ENCODE measurements around the gene ABCC10. TPM values are rescaled to one million over a fixed set of nuclear protein-coding genes. Genes with fewer than 3 reads are reported as not detected.
"Not testable (repeated sequence)": the region's sequence is repeated elsewhere in the genome, so short reads cannot be mapped to it uniquely, and the experiment has no call there.

The ABCC10 gene
- total and polyA plus RNA-seq, 12 donors, result 7.1 to 44.3 (median 10.9) TPM

GRCh38 chr6:43413002-43413401, 14.3 kb upstream of the ABCC10 start:
- 96 to 100% methylated on average over 2 of the region's 2 CpGs for whole genome bisulfite sequencing, 2 donors
- no peak for ATAC-seq
- peaks cover 0 to 14% (median 0%) of the 10 kb centered on the region in 7 donors for H3K27me3 ChIP-seq
- DNase-seq, result no peak
- no peak overlapping the region for H3K4me3 ChIP-seq
- no peaks in the 10 kb centered on the region for H3K9me3 ChIP-seq
- no peaks in the 10 kb centered on the region for H3K36me3 ChIP-seq
- no peaks in the 10 kb centered on the region for H3K4me1 ChIP-seq
- intact Hi-C loops (cut with DNase I), result no loop called here
- TF ChIP-seq, protein P1, sequence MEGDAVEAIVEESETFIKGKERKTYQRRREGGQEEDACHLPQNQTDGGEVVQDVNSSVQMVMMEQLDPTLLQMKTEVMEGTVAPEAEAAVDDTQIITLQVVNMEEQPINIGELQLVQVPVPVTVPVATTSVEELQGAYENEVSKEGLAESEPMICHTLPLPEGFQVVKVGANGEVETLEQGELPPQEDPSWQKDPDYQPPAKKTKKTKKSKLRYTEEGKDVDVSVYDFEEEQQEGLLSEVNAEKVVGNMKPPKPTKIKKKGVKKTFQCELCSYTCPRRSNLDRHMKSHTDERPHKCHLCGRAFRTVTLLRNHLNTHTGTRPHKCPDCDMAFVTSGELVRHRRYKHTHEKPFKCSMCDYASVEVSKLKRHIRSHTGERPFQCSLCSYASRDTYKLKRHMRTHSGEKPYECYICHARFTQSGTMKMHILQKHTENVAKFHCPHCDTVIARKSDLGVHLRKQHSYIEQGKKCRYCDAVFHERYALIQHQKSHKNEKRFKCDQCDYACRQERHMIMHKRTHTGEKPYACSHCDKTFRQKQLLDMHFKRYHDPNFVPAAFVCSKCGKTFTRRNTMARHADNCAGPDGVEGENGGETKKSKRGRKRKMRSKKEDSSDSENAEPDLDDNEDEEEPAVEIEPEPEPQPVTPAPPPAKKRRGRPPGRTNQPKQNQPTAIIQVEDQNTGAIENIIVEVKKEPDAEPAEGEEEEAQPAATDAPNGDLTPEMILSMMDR (IDR thresholded peaks at IDR 0.05), result no peak
- H3K27ac ChIP-seq, result no peak overlapping the region

DNA sequence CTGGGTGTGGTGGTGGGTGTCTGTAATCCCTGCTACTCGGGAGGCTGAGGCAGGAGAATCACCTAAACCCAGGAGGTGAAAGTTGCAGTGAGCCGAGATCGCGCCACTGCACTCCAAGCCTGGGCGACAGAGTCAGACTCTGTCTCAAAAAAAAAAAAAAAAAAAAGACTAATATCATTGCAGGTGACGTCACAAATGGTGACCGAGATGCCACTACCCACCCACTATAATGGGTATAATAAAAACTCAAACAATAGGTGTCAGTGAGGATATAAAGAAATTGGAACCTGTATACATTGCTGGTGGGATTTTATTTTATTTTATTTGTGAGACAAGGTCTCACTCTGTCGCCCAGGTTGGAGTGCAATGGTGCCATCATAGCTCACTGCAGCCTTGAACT, 12.1 kb upstream of the ABCC10 start:
- H3K4me3 ChIP-seq; ATAC-seq; intact Hi-C loops (cut with DNase I); H3K36me3 ChIP-seq; H3K9me3 ChIP-seq; H3K27me3 ChIP-seq; DNase-seq; H3K4me1 ChIP-seq; H3K27ac ChIP-seq: not testable (repeated sequence)
- 88 to 95% methylated on average over 8 of the region's 8 CpGs for WGBS, 2 donors

DNA sequence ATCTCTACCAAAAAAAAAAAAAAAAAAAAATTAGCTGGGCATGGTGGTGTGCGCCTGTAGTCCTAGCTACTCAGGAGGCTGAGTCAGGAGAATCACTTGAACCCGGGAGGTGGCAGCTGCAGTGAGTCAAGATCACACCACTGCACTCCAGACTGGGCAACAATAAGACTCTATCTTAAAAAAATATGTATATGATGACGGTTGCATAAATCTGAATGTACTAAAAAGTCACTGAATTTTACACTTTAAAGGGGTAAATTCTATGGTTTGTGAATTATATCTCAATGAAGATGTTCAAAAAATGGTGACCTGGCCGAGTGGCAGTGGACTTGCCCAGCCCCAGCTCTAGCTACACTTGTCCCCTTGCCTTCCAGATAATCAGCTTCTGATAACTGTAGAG, 10.4 kb upstream of the ABCC10 start:
- DNase-seq (no peak), ATAC-seq (no peak)
- no peaks in the 10 kb centered on the region for H3K36me3 ChIP-seq
- H3K27me3 ChIP-seq, result peaks cover 0 to 7% (median 0%) of the 10 kb centered on the region in 7 donors
- no peak overlapping the region for H3K4me3 ChIP-seq
- 75 to 78% methylated on average over 4 of the region's 4 CpGs for WGBS, 2 donors
- intact Hi-C loops (cut with DNase I), result no loop called here
- H3K9me3 ChIP-seq, result no peaks in the 10 kb centered on the region
- H3K27ac ChIP-seq, result no peak overlapping the region
- TF ChIP-seq, protein P1 (IDR thresholded peaks at IDR 0.05), result no peak
- no peaks in the 10 kb centered on the region for H3K4me1 ChIP-seq

GRCh38 chr6:43420012-43420709, 7.2 kb upstream of the ABCC10 start:
- Histone ChIP-seq H3K4me1 (no peaks in the 10 kb centered on the region), H3K9me3 (peaks cover 0 to 7% (median 0%) of the 10 kb centered on the region in 11 donors), H3K36me3 (no peaks in the 10 kb centered on the region), H3K27me3 (peaks cover 0 to 5% (median 0%) of the 10 kb centered on the region in 7 donors), H3K27ac (no peak overlapping the region), H3K4me3 (no peak overlapping the region)
- DNase-seq (no peak), ATAC-seq (no peak)
- 64 to 66% methylated on average over 5 of the region's 5 CpGs for WGBS, 2 donors
- TF ChIP-seq, protein P1 (IDR thresholded peaks at IDR 0.05), result no peak
- intact Hi-C loops (cut with DNase I), result no loop called here

GRCh38 chr6:43421831-43422230, 5.5 kb upstream of the ABCC10 start:
- Histone ChIP-seq H3K27ac (no peak overlapping the region), H3K27me3 (peaks cover 0 to 5% (median 0%) of the 10 kb centered on the region in 7 donors), H3K9me3 (peaks cover 0 to 7% (median 0%) of the 10 kb centered on the region in 11 donors), H3K36me3 (no peaks in the 10 kb centered on the region), H3K4me3 (no peak overlapping the region), H3K4me1 (peaks cover 0 to 3% (median under 1%) of the 10 kb centered on the region in 9 donors)
- TF ChIP-seq, protein P1 (IDR thresholded peaks at IDR 0.05), result no peak
- DNase-seq (no peak), ATAC-seq (no peak)
- intact Hi-C loops (cut with DNase I), result no loop called here
- WGBS, 2 donors, result 71 to 78% methylated on average over 3 of the region's 3 CpGs

DNA sequence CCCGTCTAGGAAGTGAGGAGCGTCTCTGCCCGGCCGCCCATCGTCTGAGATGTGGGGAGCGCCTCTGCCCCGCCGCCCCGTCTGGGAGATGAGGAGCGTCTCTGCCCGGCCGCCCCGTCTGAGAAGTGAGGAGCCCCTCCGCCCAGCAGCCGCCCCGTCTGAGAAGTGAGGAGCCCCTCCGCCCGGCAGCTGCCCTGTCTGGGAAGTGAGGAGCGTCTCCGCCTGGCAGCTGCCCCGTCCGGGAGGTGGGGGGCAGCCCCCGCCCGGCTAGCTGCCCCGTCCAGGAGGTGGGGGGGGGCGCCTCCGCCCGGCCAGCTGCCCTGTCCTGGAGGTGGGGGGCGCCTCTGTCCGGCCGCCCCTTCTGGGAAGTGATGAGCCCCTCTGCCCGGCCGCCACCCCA, 2.3 kb upstream of the ABCC10 start:
- DNase-seq, result not testable (repeated sequence)
- WGBS, 2 donors, result 94 to 97% methylated on average over 6 to 33 of the region's 33 CpGs
- intact Hi-C loops (cut with DNase I), result loop anchor here in 1 of 10 donors (5.0 kb wide), 1 partner anchor 58 kb away; the partner anchor contains the start of gene ZNF318

More for the DNA sequence above, 2.3 kb upstream of the ABCC10 start:
- H3K4me1 ChIP-seq, result peaks cover 5 to 24% (median 17%) of the 10 kb centered on the region in 9 donors
- not testable (repeated sequence) for H3K9me3 ChIP-seq, H3K4me3 ChIP-seq, H3K27me3 ChIP-seq, ATAC-seq, H3K27ac ChIP-seq, H3K36me3 ChIP-seq

Data from heart right ventricle (tissue), 16 donors.